ENCODE data around the gene SPTLC2.
"Not testable (repeated sequence)": the region's sequence is repeated elsewhere in the genome, so short reads cannot be mapped to it uniquely, and the experiment has no call there.

SPTLC2 gene

DNA sequence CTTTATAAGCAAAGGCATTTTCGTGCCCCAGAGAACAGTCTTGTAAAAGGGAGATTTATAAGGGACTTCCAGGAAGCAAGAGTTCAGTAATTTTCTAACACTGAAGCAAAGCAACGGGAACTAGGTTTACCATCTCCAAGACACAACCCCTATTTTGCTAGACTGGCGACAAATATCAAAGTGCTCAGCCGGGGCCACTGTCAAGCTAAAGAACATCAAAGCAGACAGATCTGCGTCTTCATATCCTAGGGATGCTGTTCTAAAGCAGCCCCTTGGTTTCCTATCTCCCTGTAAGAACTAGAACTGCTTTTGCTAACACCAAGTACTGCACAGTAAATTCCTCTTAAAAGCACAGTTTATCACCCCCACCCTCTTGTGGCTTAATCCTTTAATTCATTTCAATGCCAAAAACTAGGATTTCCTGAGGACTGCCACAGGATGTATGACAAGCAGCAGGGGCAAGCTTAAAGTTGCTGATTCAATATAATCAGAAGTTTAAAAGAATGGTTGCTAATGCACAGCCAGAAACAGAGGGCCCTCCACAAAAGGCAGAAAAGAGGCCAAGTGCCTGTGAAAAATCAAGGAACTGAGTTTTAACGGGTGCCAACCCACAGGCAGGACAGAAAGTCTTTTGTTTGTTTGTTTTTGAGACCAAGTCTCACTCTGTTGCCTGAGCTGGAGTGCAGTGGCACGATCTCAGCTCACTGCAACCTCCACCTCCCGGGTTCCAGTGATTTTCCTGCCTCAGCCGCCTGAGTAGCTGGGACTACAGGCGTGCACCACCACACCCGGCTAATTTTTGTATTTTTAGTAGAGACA is 73.8 kb downstream of the SPTLC2 start:
- ATAC-seq (ENCODE audit: low read depth) (peak; percentile 27), DNase-seq (ENCODE audit: low spot score in 2 of 2) (no peak)
- no peaks in the 10 kb centered on the region for H3K27me3 Mint-ChIP-seq
- H3K4me3 Mint-ChIP-seq: no peak overlapping the region
- H3K27ac Mint-ChIP-seq: peak overlapping the region; percentile 73
- H3K9me3 Mint-ChIP-seq: no peaks in the 10 kb centered on the region
- H3K36me3 Mint-ChIP-seq: peaks cover 12% of the 10 kb centered on the region
- H3K4me1 Mint-ChIP-seq: peaks cover 10% of the 10 kb centered on the region

DNA sequence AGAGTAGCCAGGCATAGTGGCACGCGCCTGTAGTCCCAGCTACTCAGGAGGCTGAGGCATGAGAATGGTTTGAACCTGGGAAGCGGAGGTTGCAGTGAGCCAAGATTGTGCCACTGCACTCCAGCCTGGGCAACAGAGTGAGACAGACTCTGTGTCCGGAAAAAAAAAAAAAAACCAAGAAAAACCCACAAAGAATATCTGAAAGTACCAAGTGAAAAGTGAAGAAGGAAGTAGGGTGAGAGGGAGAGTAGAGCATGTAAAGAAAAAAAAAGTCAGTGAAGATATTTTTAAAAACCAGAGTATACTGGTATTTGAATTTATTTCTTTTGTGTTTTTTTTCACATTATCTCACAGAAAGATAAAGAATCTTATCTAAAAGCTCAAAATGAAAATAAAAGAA is 74.5 kb downstream of the SPTLC2 start:
- ATAC-seq (ENCODE audit: low read depth): peak; percentile 76
- no peaks in the 10 kb centered on the region for H3K27me3 Mint-ChIP-seq
- peaks cover 10% of the 10 kb centered on the region for H3K4me1 Mint-ChIP-seq
- H3K36me3 Mint-ChIP-seq: peaks cover 12% of the 10 kb centered on the region
- no peak for DNase-seq (ENCODE audit: low spot score in 2 of 2)
- no peak overlapping the region for H3K27ac Mint-ChIP-seq
- no peaks in the 10 kb centered on the region for H3K9me3 Mint-ChIP-seq
- H3K4me3 Mint-ChIP-seq: peak overlapping the region; percentile 8

DNA sequence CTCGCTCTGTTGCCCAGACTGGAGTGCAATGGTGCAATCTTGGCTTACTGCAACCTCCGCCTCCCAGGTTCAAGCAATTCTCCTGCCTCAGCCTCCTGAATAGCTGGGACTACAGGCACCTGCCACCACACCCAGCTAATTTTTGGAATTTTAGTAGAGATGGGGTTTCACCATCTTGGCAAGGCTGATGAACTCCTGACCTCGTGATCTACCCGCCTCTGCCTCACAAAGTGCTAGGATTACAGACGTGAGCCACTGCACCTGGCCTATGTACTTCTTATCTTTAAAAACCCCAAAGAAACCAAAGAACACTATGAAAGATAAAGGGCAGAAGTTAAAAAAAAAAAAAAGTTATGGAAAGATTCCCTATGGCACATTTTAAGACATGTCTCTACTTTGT is 79.5 kb downstream of the SPTLC2 start:
- not testable (repeated sequence) for H3K4me1 Mint-ChIP-seq; DNase-seq (ENCODE audit: low spot score in 2 of 2); ATAC-seq (ENCODE audit: low read depth); H3K27me3 Mint-ChIP-seq; H3K27ac Mint-ChIP-seq; H3K9me3 Mint-ChIP-seq; H3K4me3 Mint-ChIP-seq
- H3K36me3 Mint-ChIP-seq: peaks cover 15% of the 10 kb centered on the region

DNA sequence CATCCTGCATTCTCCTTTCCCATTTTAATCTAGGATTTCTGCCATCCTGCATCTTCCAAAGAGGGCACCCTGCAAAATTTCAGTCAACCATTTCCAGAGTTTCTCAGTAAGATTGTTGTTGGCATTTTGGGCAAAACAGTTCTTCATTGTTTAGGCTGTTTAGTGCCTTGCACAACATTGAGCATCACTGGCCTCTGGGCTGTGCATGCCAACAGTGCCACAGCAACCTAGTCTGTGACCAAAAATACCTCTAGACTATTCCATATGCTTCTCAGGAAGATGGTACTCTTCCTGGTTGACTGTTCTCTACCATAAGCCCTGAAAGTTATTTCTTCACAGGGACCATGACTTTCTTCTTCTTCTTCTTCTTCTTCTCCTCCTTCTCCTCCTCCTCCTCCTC is 85.4 kb downstream of the SPTLC2 start:
- Mint-ChIP-seq H3K9me3 (no peaks in the 10 kb centered on the region), H3K36me3 (peaks cover 22% of the 10 kb centered on the region), H3K4me1 (peaks cover 2% of the 10 kb centered on the region), H3K27me3 (no peaks in the 10 kb centered on the region), H3K27ac (no peak overlapping the region), H3K4me3 (no peak overlapping the region)
- DNase-seq (ENCODE audit: low spot score in 2 of 2): no peak
- ATAC-seq (ENCODE audit: low read depth): no peak

DNA sequence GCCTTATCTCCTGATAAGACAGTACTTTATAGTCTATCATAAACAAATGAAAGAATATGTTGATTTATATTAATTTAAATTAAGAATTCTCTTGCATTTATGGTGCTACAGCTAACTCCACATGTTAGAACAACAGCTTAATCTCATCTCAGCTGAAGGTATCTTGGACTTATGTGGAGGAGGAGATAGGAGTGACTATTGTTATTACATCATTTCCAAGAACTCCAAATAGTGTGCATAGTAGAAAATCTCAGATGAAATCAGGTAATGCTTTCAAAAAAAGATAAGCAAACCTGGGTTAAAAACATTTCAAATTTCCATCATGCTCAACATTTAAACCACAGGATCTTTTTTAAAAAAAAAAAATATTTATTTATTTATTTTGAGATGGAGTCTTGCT is 86.5 kb downstream of the SPTLC2 start:
- Mint-ChIP-seq H3K4me1 (no peaks in the 10 kb centered on the region), H3K27me3 (no peaks in the 10 kb centered on the region), H3K9me3 (no peaks in the 10 kb centered on the region), H3K27ac (no peak overlapping the region), H3K36me3 (peaks cover 14% of the 10 kb centered on the region), H3K4me3 (no peak overlapping the region)
- ATAC-seq (ENCODE audit: low read depth): no peak
- DNase-seq (ENCODE audit: low spot score in 2 of 2): no peak

DNA sequence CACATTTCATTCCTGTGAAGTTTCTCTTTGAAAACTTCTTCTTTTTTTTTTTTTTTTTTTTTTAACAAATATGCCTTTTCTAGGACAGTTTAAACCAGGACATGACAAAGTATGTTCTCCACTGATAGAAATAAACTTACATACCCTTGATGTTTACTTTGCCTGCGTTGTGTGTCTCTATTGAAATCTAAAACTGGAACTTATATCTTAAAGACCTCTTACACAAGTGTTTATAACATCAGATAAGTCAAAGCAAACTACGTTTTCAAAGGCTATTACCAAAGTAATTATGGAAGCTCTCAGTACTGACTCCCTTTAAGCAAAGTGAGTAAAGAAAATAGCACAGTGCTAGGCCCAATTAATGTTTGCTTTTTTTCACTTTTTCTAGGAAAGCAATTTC is 87.2 kb downstream of the SPTLC2 start:
- H3K36me3 Mint-ChIP-seq: peaks cover 16% of the 10 kb centered on the region
- H3K4me1 Mint-ChIP-seq: no peaks in the 10 kb centered on the region
- no peaks in the 10 kb centered on the region for H3K9me3 Mint-ChIP-seq
- DNase-seq (ENCODE audit: low spot score in 2 of 2) (no peak), ATAC-seq (ENCODE audit: low read depth) (no peak)
- H3K27ac Mint-ChIP-seq: no peak overlapping the region
- no peak overlapping the region for H3K4me3 Mint-ChIP-seq
- no peaks in the 10 kb centered on the region for H3K27me3 Mint-ChIP-seq

DNA sequence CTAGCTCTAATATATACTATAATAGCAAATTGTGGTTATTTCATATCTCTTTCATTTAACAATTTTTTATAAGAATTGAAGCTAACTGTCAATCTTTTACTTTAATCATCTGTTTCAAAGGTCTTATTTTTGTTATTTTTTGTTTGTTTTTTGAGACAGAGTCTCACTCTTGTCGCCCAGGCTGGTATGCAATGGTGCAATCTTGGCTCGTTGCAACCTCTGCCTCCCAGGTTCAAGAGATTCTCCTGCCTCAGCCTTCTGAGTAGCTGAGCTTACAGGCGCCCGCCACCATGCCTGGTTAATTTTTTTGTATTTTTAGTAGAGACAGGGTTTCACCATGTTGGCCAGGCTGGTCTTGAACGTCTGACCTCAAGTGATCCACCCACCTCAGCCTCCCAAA is 87.7 kb downstream of the SPTLC2 start:
- DNase-seq (ENCODE audit: low spot score in 2 of 2); H3K27ac Mint-ChIP-seq; ATAC-seq (ENCODE audit: low read depth); H3K4me3 Mint-ChIP-seq; H3K27me3 Mint-ChIP-seq; H3K9me3 Mint-ChIP-seq; H3K4me1 Mint-ChIP-seq: not testable (repeated sequence)
- H3K36me3 Mint-ChIP-seq: peaks cover 19% of the 10 kb centered on the region

DNA sequence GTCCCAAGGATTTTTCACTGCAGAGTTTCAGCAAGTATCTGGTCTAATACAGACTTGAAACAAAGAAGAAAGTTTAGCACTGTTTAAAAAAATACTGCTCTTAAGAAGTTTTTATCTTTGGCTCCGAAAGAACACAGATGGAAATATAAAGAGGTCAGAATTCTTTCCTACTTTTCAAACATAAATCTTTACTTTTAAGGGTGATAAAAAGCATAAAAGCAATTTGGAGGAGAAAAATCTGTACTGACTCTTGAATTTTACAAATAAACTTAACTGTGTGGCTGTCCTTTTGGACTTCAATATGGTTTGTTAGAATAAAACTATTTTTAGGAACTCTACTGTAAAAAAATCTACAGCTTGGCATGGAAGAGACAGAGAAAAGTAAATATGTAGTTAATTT is 90.2 kb downstream of the SPTLC2 start:
- Mint-ChIP-seq H3K4me1 (no peaks in the 10 kb centered on the region), H3K27ac (no peak overlapping the region), H3K4me3 (no peak overlapping the region), H3K36me3 (peaks cover 25% of the 10 kb centered on the region), H3K27me3 (no peaks in the 10 kb centered on the region), H3K9me3 (no peaks in the 10 kb centered on the region)
- no peak for DNase-seq (ENCODE audit: low spot score in 2 of 2)
- ATAC-seq (ENCODE audit: low read depth): no peak

DNA sequence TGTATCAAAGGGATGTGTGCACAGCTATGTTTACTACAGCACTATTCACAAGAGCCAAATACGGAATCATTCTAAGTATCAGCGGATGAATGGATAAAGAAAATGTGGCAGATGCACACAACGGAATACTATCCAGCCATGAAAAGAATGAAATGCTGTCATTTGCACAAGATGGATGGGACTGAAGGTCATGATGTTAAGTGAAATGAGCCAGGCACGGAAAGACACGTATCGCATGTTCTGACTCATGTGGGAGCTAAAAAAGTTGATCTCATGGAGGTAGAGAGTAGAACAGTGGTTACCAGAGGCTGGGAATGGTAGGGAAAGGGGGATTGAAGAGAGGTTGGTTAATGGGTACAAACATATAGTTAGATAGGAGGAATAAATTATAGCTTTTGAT is 91.9 kb downstream of the SPTLC2 start:
- no peaks in the 10 kb centered on the region for H3K4me1 Mint-ChIP-seq

DNA sequence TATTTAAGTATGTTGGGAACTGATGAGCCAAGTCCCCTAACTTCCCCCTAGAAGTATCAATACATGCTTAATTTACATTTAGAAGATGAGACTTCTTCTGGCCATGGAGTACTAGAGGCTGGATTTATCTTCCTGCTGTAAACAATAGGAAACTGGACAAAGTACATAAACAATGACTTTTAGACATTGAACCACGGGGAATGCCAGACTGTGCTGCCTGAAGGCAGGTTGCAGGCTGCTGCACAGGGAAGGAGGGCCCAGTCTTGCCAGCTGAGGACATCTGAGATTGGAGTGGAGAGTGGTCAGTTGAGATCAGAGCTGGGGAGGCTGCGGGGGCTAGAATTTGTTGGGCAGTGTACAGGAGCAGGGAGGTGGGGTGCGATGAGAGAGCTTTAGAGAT is 93.3 kb downstream of the SPTLC2 start:
- H3K36me3 Mint-ChIP-seq: peaks cover 44% of the 10 kb centered on the region
- ATAC-seq (ENCODE audit: low read depth) (no peak), DNase-seq (ENCODE audit: low spot score in 2 of 2) (no peak)
- H3K4me1 Mint-ChIP-seq: no peaks in the 10 kb centered on the region
- no peak overlapping the region for H3K4me3 Mint-ChIP-seq
- H3K9me3 Mint-ChIP-seq: no peaks in the 10 kb centered on the region
- no peak overlapping the region for H3K27ac Mint-ChIP-seq
- H3K27me3 Mint-ChIP-seq: no peaks in the 10 kb centered on the region

More for the DNA sequence above, 91.9 kb downstream of the SPTLC2 start:
- ATAC-seq (ENCODE audit: low read depth) (no peak), DNase-seq (ENCODE audit: low spot score in 2 of 2) (no peak)
- Mint-ChIP-seq H3K27ac (no peak overlapping the region), H3K9me3 (no peaks in the 10 kb centered on the region), H3K4me3 (no peak overlapping the region), H3K27me3 (no peaks in the 10 kb centered on the region), H3K36me3 (peaks cover 35% of the 10 kb centered on the region)

DNA sequence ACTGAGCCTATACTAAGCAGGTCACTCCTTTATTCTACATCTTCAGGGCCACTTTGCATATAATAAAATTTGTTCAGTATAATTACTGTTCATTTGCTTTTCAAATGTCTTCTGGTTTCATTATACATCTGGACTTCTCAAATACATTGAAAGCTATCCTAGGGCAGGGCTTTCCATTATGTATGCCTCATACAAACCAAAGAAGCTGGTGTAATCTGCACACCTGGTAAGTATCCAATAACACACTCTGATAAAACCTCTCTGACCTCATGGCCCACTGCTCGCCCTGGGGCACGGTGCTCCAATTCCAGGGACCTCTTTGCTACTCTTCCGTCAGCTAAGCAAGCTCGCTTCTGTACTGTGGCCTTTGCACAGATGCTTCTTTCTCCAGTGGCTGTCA is 95.9 kb downstream of the SPTLC2 start:
- peaks cover 49% of the 10 kb centered on the region for H3K36me3 Mint-ChIP-seq
- no peak for DNase-seq (ENCODE audit: low spot score in 2 of 2)
- no peaks in the 10 kb centered on the region for H3K27me3 Mint-ChIP-seq
- H3K27ac Mint-ChIP-seq: no peak overlapping the region
- H3K4me3 Mint-ChIP-seq: no peak overlapping the region
- H3K9me3 Mint-ChIP-seq: no peaks in the 10 kb centered on the region
- no peaks in the 10 kb centered on the region for H3K4me1 Mint-ChIP-seq
- ATAC-seq (ENCODE audit: low read depth): no peak

DNA sequence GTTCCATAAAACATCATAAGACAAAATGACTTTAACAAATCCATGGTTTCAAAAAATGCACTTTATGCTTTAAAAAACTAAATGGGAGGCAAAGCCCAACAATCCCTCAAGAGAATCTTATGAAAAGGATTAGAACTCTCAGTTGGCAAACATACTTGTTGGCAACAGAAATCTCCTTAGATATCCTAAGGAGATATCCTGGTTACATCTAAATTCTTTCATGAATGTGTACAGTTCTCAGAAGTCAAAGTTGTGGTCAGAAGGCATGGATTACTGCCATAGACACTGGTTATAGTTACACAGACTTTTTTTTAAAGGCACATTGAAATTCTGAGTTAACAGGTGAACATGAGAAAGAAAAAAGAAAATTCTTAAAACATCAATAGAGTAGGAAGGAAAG is 100.3 kb downstream of the SPTLC2 start:
- Mint-ChIP-seq H3K4me3 (no peak overlapping the region), H3K27ac (no peak overlapping the region), H3K4me1 (no peaks in the 10 kb centered on the region), H3K27me3 (no peaks in the 10 kb centered on the region), H3K36me3 (peaks cover 42% of the 10 kb centered on the region), H3K9me3 (no peaks in the 10 kb centered on the region)
- DNase-seq (ENCODE audit: low spot score in 2 of 2) (no peak), ATAC-seq (ENCODE audit: low read depth) (no peak)

DNA sequence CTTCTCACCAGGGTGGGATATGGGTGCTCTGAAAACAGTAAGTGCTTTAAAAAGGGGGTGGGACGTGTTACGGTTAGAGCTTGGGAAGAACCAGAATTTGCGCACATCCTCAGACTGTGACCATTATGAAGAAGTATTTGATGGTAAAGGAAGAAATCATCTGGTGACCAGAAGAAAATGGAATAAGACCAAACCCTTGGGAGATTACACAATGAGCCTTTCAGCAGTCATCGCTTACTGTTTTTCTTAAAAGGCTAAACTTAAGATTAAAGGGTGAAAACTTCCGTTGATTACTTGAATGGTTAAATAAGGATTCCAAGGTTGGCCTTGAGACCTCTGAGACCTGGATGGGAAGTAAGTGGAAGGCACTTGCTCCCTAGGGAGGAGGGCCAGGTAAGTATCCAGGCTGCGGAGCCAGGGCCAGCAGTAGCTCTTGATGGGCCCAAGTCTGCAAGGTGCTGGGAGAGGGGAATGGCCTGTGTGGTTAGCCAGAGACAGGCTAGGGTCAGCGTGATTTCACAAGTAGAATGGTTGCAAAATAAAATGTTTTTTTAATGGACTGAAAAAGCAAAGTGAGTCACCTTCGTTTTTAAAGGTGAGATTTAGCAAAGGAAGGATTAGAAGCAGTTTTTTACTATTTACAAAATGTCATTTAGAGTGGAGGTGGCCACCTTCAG is 104.8 kb downstream of the SPTLC2 start:
- H3K9me3 Mint-ChIP-seq: no peaks in the 10 kb centered on the region
- no peaks in the 10 kb centered on the region for H3K4me1 Mint-ChIP-seq
- no peak for ATAC-seq (ENCODE audit: low read depth)
- H3K4me3 Mint-ChIP-seq: no peak overlapping the region
- H3K27me3 Mint-ChIP-seq: no peaks in the 10 kb centered on the region
- no peak for DNase-seq (ENCODE audit: low spot score in 2 of 2)
- peak overlapping the region; percentile 26 for H3K27ac Mint-ChIP-seq
- peaks cover 28% of the 10 kb centered on the region for H3K36me3 Mint-ChIP-seq

DNA sequence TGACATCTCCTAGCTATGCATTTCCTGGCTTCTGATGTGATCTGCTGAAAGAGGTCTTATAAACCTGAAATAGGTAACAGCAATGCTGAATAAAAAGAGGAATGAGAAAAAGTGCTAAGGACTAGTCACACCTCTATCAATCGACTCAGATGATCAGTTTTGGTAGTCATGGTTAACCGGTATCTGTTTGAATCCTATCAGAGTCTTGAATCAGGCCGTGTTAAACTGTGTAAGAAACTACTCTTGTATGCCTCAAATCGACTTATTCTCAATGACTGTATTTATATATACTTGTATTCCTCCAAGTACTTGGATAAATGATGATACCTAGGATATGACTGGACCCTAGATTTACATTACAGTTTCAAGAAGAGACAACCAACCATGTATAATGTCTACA is 107.1 kb downstream of the SPTLC2 start:
- Mint-ChIP-seq H3K4me1 (no peaks in the 10 kb centered on the region), H3K27ac (peak overlapping the region; percentile 14), H3K9me3 (no peaks in the 10 kb centered on the region), H3K27me3 (no peaks in the 10 kb centered on the region), H3K36me3 (peaks cover 28% of the 10 kb centered on the region), H3K4me3 (no peak overlapping the region)
- no peak for ATAC-seq (ENCODE audit: low read depth)
- DNase-seq (ENCODE audit: low spot score in 2 of 2): no peak

DNA sequence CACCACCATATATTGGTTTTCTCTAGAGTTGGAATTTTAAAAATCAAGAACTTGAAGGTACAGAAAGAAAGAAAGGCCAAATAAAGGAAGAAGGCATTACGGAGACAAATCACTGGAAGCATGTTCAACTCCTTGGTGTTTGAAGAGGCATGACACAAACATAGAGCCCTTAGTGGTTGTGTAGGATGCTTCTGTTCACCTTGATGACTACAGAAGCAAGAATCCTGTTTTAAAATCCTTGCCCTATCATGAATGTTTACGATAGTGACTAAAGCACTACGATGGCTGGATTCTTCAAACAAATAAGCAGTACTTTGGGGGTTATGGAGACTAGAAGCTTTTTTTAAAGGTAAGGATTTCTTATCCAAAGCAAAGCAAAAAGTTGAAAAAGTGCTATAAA is 107.6 kb downstream of the SPTLC2 start:
- peaks cover 28% of the 10 kb centered on the region for H3K36me3 Mint-ChIP-seq
- H3K27ac Mint-ChIP-seq: peak overlapping the region; percentile 14
- no peaks in the 10 kb centered on the region for H3K9me3 Mint-ChIP-seq
- no peak for DNase-seq (ENCODE audit: low spot score in 2 of 2)
- no peaks in the 10 kb centered on the region for H3K4me1 Mint-ChIP-seq
- no peak for ATAC-seq (ENCODE audit: low read depth)
- H3K4me3 Mint-ChIP-seq: no peak overlapping the region
- no peaks in the 10 kb centered on the region for H3K27me3 Mint-ChIP-seq
